Medulla oblongata (tissue), 1 donor: Measurements from ENCODE around the gene ARHGAP18.
A peak's percentile ranks its signal among the peaks of the same experiment; 100 is the strongest.
"Not testable (repeated sequence)": the region's sequence is repeated elsewhere in the genome, so short reads cannot be mapped to it uniquely, and the experiment has no call there.

Experiments
- DNase-seq: peaks from one replicate; pipeline ENCODE4 v3.0.0-alpha.2; 2015; ENCODE audit errors: extremely low spot score

The ARHGAP18 gene

DNA sequence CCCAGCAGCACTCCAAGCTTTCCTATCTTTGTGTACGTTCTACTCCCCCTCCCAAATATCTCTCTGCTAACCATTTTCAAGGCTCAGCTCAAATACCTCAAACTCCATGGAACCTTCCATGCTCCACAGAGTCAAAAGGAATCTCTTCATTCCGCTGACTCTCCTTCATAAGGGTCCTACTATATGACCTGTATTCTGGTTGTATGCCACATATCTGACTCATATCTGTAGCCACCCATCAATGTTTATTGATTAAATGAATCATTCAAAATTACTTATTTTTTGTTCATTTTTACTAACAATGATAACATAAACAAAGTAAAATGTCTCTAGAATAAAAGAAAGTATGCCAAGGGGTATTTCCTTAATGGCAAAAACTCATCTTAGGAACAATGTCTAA, 123.2 kb downstream of the ARHGAP18 start:
- no peak for DNase-seq

GRCh38 chr6:129583866-129584265, 126.1 kb downstream of the ARHGAP18 start:
- DNase-seq: no peak

GRCh38 chr6:129578315-129578714, 131.7 kb downstream of the ARHGAP18 start:
- DNase-seq: no peak

DNA sequence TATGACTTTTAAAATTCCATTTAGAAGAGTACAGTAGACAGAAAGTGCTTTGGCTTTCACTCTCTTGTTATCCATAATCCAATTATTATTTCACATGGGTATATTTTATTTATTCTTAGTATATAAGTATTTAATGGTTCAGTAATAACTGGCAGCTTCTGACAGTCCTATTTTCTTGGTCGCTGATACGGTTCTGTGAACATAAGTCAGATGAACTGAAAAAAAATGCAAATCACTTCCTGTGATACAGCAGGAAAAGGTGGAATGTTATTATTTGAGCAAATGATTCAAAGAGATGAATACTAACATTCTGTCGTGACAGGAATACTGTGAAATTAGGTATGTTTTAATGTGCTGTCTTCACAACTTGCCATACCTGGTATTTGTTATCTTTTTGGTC, 132.3 kb downstream of the ARHGAP18 start:
- no peak for DNase-seq

DNA sequence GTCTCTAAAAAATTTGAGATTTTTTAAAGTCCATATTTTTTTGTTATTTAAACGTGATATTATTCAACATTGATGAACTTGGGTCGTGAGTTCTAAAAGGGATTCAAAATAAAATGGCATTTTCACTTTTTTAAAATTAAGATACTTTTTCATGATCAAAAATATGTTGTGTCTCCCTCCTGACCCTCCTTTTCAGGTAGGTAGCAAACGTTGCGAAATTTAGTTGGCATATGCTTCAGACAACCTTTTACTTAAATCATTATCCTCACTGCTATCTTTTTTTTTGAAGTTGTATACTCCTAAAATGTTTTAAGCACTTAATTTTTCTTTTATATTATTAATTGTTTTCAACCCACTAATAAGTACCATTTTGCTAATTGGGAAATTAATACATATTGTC, 133.5 kb downstream of the ARHGAP18 start:
- no peak for DNase-seq

- DNase-seq: peak; percentile 67
These were observed 134.4 kb downstream of the ARHGAP18 start for GRCh38 chr6:129575378-129576118.

DNA sequence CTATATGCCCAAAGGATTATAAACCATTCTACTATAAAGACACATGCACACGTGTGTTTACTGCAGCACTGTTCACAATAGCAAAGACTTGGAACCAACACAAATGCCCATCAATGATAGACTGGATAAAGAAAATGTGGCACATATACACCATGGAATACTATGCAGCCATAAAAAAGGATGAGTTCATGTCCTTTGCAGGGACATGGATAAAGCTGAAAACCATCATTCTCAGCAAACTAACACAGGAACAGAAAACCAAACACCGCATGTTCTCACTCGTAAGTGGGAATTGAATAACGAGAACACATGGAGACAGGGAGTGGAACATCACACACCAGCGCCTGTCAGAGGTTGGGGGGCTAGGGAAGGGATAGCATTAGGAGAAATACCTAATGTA, 135.4 kb downstream of the ARHGAP18 start:
- not testable (repeated sequence) for DNase-seq

DNA sequence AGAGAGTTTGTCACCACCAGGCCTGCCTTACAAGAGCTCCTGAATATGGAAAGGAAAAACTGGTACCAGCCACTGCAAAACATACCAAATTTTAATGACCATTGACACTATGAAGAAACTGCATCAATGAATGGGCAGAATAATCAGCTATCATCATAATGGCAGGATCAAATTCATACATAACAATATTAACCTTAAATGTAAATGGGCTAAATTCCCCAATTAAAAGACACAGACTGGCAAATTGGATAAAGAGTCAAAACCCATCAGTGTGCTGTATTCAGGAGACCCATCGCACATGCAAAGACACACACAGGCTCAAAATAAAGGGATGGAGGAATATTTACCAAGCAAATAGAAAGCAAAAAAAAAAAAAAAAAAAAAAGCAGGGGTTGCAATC, 139.0 kb downstream of the ARHGAP18 start:
- not testable (repeated sequence) for DNase-seq

DNA sequence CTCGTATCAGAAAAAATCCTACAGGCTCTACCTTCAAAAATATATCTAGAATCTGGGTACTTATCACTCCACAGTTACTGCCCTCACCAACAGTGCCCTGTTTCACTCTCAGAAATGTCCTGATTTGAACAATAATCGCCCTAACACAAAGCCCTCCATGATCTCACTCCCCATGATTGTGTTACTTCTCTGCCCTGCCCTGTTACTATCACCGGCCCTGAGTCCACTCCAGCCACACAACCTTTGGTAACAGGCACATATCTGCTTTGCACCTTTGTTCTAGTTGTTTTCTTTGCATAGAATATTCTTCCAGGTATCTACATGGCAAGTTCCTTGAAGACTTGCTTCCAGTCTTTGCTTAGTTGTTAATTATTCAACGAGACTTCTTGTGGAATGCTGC, 142.0 kb downstream of the ARHGAP18 start:
- no peak for DNase-seq

DNA sequence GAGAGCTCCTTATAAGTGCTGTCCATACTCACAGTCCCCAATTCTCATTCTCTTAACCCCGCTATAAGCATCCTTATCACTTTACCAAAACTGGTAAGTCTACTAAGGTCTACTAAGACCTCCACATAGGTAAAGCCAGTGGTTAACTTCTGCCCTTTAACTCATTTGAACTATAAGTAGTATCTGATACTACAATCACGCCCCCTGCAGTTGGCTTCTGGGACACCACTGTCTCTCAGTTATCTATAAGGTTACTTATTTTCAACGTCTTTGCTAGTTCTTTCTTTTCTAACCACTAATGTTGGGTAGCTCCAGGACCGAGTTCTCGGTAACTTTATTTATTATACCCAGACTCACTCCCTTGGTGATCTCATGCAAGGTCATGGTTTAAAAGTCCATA, 142.6 kb downstream of the ARHGAP18 start:
- no peak for DNase-seq

- DNase-seq: no peak
These were observed 144.2 kb downstream of the ARHGAP18 start for GRCh38 chr6:129565811-129566210.

GRCh38 chr6:129565366-129565765, 144.6 kb downstream of the ARHGAP18 start:
- DNase-seq: no peak

DNA sequence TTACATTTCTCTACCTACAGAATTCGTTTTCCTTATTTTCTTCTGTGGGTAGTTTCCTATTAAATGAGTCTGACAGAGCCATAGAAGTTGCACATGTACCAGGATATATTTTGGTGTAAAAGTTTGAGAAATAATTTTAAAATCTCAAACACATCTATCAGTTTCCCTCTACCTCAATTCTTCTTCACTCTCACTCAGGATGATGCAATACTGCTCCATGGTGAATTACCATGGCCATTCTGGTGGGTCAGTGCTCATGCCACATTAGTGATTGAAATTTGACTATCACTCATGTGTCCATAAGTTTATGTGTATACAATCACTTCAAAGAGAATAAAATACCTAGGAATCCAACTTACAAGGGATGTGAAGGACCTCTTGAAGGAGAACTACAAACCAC, 151.7 kb downstream of the ARHGAP18 start:
- no peak for DNase-seq

DNA sequence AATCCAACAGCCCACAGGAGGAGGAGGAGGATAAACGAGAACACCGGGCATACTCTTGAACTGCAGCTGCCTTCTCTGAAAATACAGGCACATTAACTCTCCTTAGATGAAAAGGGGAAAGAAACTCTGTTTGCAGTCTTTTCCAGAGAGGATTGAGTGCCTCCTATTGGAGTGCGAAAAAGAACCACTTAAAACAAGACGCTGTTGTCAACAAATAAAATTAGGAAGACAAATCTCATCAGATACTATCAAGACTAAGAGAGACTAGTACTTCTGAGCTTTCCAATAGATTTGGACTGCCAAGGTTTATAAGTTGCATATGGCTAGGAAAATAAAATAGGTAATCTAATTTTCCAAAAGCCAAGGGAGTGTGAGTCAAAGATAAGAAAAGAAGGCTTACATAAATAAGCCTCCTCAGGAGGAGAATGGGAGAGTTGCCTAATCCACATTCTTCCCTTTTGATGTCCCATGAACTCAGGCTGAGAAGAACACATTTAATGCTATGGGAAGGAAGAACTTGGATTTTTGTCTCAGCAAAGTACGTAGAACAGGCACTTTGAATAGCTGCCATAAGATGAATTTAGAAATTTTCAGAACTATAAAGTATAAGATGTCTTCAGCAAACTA, 154.7 kb downstream of the ARHGAP18 start:
- DNase-seq: no peak

DNA sequence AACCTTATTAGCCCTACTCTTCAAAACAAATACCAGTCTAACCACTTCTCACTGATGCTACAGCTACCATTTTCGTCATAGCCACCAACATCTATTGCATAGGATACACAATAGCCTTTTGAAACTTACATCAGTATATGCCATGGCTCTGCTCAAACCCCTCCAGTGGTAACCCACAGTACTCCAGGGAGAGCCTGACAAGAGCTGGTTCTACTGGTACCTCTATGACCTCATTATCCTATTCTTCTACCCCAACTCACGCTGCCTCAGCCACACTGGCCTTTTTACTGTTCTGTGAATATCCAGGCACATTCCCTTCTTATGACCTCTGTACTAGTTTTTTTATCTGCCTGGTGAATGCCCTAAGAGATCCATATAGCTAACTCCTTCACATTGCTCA, 157.6 kb downstream of the ARHGAP18 start:
- no peak for DNase-seq

DNA sequence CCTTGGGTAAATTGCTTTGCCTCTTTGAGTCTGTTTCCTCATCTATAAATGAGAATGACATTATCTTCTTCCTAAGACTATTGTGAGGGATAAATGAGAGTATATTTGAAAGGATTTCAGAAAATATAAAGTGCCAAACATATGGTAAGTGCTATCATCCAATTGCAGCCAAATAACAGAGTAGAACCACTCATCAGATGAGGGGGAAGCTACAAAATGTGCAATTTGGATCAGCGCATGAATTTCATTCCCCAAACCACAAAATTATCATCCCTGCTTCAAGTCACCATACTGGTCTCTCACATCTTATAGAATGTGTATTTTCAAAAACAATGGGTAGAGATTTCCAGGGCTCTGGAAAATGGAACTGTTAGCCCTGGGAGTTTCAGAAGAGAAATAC, 158.5 kb downstream of the ARHGAP18 start:
- no peak for DNase-seq

DNA sequence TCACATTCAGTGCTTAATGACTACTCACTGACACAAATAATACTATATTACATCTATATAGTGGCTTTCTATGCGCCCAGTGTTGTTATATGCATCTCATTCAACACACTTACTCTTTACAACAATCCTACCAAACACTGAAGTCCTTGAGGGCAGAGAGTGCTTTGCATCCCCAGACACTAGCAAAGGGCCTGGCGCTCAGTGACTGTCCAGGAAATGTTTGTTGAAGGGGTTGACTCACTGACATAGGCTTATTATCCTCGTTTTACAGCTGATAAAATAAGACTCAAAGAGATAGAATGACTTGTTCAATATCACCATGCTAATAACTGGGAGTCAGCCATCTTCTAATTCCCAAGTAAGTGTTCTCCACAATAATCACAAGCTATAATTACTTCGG, 163.3 kb downstream of the ARHGAP18 start:
- DNase-seq: no peak

- DNase-seq: no peak
These were observed 164.9 kb downstream of the ARHGAP18 start for GRCh38 chr6:129544892-129545612.

DNA sequence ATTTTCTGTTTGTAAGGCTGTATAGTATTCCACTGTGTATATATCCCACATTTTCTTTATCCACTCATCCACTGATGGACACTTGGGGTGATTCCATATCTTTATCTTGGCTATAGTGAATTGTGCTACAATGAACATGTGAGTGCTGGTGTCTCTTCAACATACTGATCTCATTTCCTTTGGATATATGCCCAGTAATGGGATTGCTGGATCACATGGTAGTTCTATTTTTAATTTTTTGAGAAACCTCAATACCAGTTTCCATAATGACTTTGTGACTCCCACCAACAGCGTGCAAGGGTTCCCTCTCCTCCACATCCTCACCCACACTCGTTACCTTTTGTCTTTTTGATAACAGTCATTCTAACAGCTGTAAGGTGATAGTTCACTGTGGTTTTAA, 166.0 kb downstream of the ARHGAP18 start:
- DNase-seq: no peak

DNA sequence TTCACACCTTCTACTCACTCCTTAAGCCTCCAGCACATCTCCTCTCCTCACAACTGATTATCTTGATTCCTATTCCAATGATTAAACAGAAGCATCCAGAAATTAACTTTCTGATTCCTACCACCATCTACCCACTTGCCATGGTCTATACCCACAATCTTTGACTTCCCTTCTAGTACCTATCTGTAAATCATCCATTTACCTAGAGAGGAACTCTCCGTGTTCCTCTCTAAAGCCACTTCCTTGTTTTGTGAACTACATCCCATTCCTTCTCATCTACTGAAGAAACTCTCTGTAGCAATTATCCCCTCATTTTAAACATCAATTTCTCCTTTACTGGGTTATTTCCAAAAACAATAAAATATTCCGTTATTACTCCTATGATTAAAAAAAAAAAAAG, 167.3 kb downstream of the ARHGAP18 start:
- DNase-seq: no peak

DNA sequence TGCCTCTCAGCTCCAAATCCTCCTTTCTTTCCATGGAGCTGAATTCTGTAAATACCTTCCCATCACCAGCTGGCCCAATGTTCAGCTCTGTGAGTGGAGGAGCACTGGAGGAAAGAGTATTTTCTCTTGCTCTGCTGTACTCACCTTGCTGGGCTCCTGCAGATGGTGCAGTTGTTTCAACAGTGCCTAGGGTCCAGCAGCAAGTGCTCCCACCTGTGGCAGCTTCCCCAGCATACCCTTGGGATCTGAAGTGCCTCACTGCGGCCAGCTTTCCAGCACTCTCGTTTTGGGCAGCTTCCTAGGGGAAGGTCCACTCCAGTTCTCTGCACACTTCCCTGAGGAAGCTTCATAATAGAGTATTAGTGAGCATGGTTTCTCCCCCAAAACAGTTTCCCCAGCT, 170.9 kb downstream of the ARHGAP18 start:
- no peak for DNase-seq

DNA sequence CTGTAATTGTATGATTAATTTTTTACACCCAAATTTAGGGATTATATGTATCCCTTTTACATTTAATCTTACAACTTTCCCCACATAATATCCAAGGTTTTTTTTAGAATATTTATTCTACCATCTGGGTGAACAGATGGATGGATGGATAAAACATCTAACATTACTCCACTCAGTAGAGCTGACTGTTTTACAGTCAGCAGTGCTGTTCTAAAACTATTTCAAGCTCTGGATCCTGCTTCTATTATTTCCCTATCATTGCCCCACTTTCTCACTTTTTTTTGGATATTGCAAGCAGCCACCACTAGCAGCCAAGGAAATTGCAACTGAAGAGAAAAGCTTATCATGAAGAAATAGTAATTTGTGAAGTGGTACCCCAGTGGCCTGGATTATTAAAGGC, 173.7 kb downstream of the ARHGAP18 start:
- no peak for DNase-seq

GRCh38 chr6:129534926-129535325, 175.1 kb downstream of the ARHGAP18 start:
- DNase-seq: no peak
